GM23248 (cell line): ENCODE data around the gene NAT8L.

ENCODE experiments used
- EZH2 ChIP-seq: fragments of 200-600 bp; sonication (generic); IDR thresholded peaks from 2 replicates; pipeline ENCODE4 v1.6.1; 2018; ENCODE audit warnings: antibody characterized with exemption, mild to moderate bottlenecking; ENCODE audit not compliant: insufficient read depth, poor library complexity, severe bottlenecking
- EZH2phosphoT487 ChIP-seq: fragments of 200-600 bp; sonication (generic); IDR thresholded peaks from 2 replicates; pipeline ENCODE4 v1.6.1; 2018; ENCODE audit warnings: antibody characterized with exemption, moderate library complexity, mild to moderate bottlenecking, low read depth; ENCODE audit not compliant: insufficient read depth

GRCh38 chr4:2093265-2093664 lies 34.1 kb downstream of the NAT8L start:
- TF ChIP-seq EZH2phosphoT487, result no peak
- TF ChIP-seq EZH2, result no peak
